CD4-positive, alpha-beta T cell treated with Interleukin-12 subunit alpha and Interleukin-12 subunit beta, for 1 hour (primary cell): ENCODE measurements around the gene WNT3.
"Not testable (repeated sequence)": the region's sequence is repeated elsewhere in the genome, so short reads cannot be mapped to it uniquely, and the experiment has no call there.

Source experiments
- DNase-seq: peaks from one replicate; pipeline ENCODE4 v3.0.0-alpha.2; 2020

Gene WNT3

GRCh38 chr17:46764000-46764708, 54.3 kb downstream of the WNT3 start:
- DNase-seq = no peak

- DNase-seq = no peak
Measured at GRCh38 chr17:46763416-46763815, 55.1 kb downstream of the WNT3 start.

- no peak for DNase-seq
Measured at GRCh38 chr17:46759141-46759540, 59.4 kb downstream of the WNT3 start.

GRCh38 chr17:46758614-46759013, 59.9 kb downstream of the WNT3 start:
- no peak for DNase-seq

- not testable (repeated sequence) for DNase-seq
Measured at GRCh38 chr17:46757588-46757987, 60.9 kb downstream of the WNT3 start.

- DNase-seq = no peak
Measured at GRCh38 chr17:46756861-46757260, 61.6 kb downstream of the WNT3 start.

GRCh38 chr17:46756081-46756735, 62.3 kb downstream of the WNT3 start:
- no peak for DNase-seq

- no peak for DNase-seq
Measured at GRCh38 chr17:46753776-46754175, 64.7 kb downstream of the WNT3 start.

- DNase-seq = no peak
Measured at GRCh38 chr17:46751425-46751824, 67.1 kb downstream of the WNT3 start.

- no peak for DNase-seq
Measured at GRCh38 chr17:46745376-46745775, 73.1 kb downstream of the WNT3 start.

- no peak for DNase-seq
Measured at GRCh38 chr17:46744441-46744840, 74.1 kb downstream of the WNT3 start.

GRCh38 chr17:46742565-46743270, 75.8 kb downstream of the WNT3 start:
- DNase-seq = no peak

- DNase-seq = no peak
Measured at GRCh38 chr17:46741122-46741730, 77.3 kb downstream of the WNT3 start.

- no peak for DNase-seq
Measured at GRCh38 chr17:46739982-46740381, 78.5 kb downstream of the WNT3 start.

GRCh38 chr17:46738544-46738943, 79.9 kb downstream of the WNT3 start:
- DNase-seq = no peak

GRCh38 chr17:46737326-46737725, 81.2 kb downstream of the WNT3 start:
- no peak for DNase-seq

GRCh38 chr17:46736100-46736499, 82.4 kb downstream of the WNT3 start:
- no peak for DNase-seq

GRCh38 chr17:46733837-46734475, 84.5 kb downstream of the WNT3 start:
- no peak for DNase-seq

- DNase-seq = no peak
Measured at GRCh38 chr17:46732754-46733398, 85.6 kb downstream of the WNT3 start.

- DNase-seq = no peak
Measured at GRCh38 chr17:46732160-46732559, 86.3 kb downstream of the WNT3 start.

- DNase-seq = no peak
Measured at GRCh38 chr17:46730679-46731078, 87.8 kb downstream of the WNT3 start.

- DNase-seq = no peak
Measured at GRCh38 chr17:46730026-46730425, 88.5 kb downstream of the WNT3 start.
